ENCODE measurements around the gene EIF2AK3. TPM values are rescaled to one million over a fixed set of nuclear protein-coding genes. Genes with fewer than 3 reads are reported as not detected.

EIF2AK3 gene
- total RNA-seq, 1 donor from 2014 or later: 16.6 TPM

DNA sequence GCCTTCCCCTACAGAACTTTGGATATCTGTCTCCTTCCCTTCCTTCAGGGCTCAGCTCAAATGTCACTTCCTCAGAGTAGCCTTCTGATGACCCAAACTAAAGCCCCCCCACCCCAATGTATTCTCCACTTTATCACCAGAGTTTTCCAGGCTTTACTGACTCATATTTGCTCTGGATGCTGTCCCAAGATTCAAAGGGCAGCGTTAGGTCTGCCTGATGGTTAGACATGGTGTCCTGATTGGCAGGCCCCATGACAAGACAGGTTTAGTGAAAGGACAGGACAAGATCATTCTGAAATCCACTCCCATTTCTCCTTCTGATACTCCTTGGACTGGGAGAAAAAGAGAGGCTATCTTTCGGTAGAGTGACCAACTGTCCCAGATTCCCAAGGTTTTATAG, 41.6 kb upstream of the EIF2AK3 start:
- no peak for TF ChIP-seq CTCF (IDR thresholded peaks at IDR 0.05)
- no peaks in the 10 kb centered on the region for H3K9me3 Mint-ChIP-seq (ENCODE audit: unreplicated experiment)
- DNase-seq (ENCODE audit: extremely low spot score, unreplicated experiment): no peak
- no peak overlapping the region for H3K4me3 Mint-ChIP-seq (ENCODE audit: unreplicated experiment)
- no peaks in the 10 kb centered on the region for H3K4me1 Mint-ChIP-seq (ENCODE audit: unreplicated experiment)
- no peak overlapping the region for H3K27ac Mint-ChIP-seq (ENCODE audit: unreplicated experiment)
- H3K27me3 Mint-ChIP-seq (ENCODE audit: unreplicated experiment): peaks cover 39% of the 10 kb centered on the region
- no peaks in the 10 kb centered on the region for H3K36me3 Mint-ChIP-seq (ENCODE audit: unreplicated experiment)

GRCh38 chr2:88667219-88667618, 40.0 kb upstream of the EIF2AK3 start:
- no peaks in the 10 kb centered on the region for H3K4me1 Mint-ChIP-seq (ENCODE audit: unreplicated experiment)
- H3K36me3 Mint-ChIP-seq (ENCODE audit: unreplicated experiment): no peaks in the 10 kb centered on the region
- H3K9me3 Mint-ChIP-seq (ENCODE audit: unreplicated experiment): no peaks in the 10 kb centered on the region
- no peak overlapping the region for H3K4me3 Mint-ChIP-seq (ENCODE audit: unreplicated experiment)
- no peak for DNase-seq (ENCODE audit: extremely low spot score, unreplicated experiment)
- TF ChIP-seq CTCF (IDR thresholded peaks at IDR 0.05): no peak
- peaks cover 29% of the 10 kb centered on the region for H3K27me3 Mint-ChIP-seq (ENCODE audit: unreplicated experiment)
- H3K27ac Mint-ChIP-seq (ENCODE audit: unreplicated experiment): no peak overlapping the region

DNA sequence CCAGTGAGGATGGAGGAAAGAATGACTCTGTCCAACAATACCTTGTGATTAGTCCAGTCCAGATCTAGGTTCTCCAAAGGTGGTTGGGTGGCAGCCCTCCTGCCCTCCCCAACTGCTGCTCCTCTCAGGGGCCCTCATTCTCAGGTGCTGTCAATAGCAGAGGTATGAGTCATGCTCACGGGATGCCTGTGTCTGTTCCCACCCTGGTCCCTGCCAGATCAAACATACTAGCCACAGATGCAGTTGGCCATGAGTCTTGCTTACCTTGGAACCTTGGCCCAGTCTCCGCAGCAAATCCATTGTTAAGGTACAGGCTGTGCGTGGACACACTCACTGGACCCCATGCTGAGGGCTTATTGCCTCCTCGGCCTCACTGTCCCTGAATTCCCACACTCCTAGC, 39.3 kb upstream of the EIF2AK3 start:
- Mint-ChIP-seq H3K27ac (ENCODE audit: unreplicated experiment) (no peak overlapping the region), H3K9me3 (ENCODE audit: unreplicated experiment) (no peaks in the 10 kb centered on the region), H3K36me3 (ENCODE audit: unreplicated experiment) (no peaks in the 10 kb centered on the region), H3K27me3 (ENCODE audit: unreplicated experiment) (peaks cover 24% of the 10 kb centered on the region), H3K4me3 (ENCODE audit: unreplicated experiment) (no peak overlapping the region), H3K4me1 (ENCODE audit: unreplicated experiment) (no peaks in the 10 kb centered on the region)
- no peak for DNase-seq (ENCODE audit: extremely low spot score, unreplicated experiment)
- no peak for TF ChIP-seq CTCF (IDR thresholded peaks at IDR 0.05)

DNA sequence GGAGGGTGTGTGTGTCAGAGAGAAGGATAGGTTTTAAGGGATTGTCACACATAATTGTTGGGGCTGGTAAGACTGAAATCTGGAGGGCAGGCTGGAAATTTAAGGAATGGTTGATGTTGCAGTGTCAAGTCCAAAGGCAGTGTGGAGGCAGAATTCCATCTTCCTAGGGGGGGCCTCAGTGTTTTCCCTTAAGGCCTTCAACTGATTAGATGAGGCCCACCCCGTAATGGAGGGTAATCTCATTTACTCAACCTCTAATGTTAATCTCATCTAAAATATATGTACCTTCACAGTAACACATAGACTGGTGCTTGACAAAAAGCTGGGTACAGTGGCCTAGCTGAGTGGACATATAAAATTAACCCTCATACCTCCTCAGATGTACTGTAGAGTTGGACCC, 33.4 kb upstream of the EIF2AK3 start:
- Mint-ChIP-seq H3K27me3 (ENCODE audit: unreplicated experiment) (peaks cover 2% of the 10 kb centered on the region), H3K4me3 (ENCODE audit: unreplicated experiment) (no peak overlapping the region), H3K4me1 (ENCODE audit: unreplicated experiment) (peaks cover 21% of the 10 kb centered on the region), H3K27ac (ENCODE audit: unreplicated experiment) (peak overlapping the region; percentile 89), H3K36me3 (ENCODE audit: unreplicated experiment) (no peaks in the 10 kb centered on the region), H3K9me3 (ENCODE audit: unreplicated experiment) (no peaks in the 10 kb centered on the region)
- no peak for TF ChIP-seq CTCF (IDR thresholded peaks at IDR 0.05)
- no peak for DNase-seq (ENCODE audit: extremely low spot score, unreplicated experiment)

GRCh38 chr2:88659538-88659915, 32.3 kb upstream of the EIF2AK3 start:
- DNase-seq (ENCODE audit: extremely low spot score, unreplicated experiment): no peak
- TF ChIP-seq CTCF (IDR thresholded peaks at IDR 0.05): no peak
- peak overlapping the region; percentile 58 for H3K4me3 Mint-ChIP-seq (ENCODE audit: unreplicated experiment)
- no peaks in the 10 kb centered on the region for H3K9me3 Mint-ChIP-seq (ENCODE audit: unreplicated experiment)
- H3K4me1 Mint-ChIP-seq (ENCODE audit: unreplicated experiment): peaks cover 21% of the 10 kb centered on the region
- peaks cover 2% of the 10 kb centered on the region for H3K27me3 Mint-ChIP-seq (ENCODE audit: unreplicated experiment)
- H3K36me3 Mint-ChIP-seq (ENCODE audit: unreplicated experiment): no peaks in the 10 kb centered on the region
- peak overlapping the region; percentile 89 for H3K27ac Mint-ChIP-seq (ENCODE audit: unreplicated experiment)

Data from osteocyte (in vitro differentiated cells).